Keratinocyte (primary cell): Measurements from ENCODE around the gene OR2J3.

Experiments
- CTCF ChIP-seq, 3 experiments: IDR thresholded peaks in 1 of 3; conservative IDR thresholded peaks in 1 of 3; optimal IDR thresholded peaks in 1 of 3; 2 replicates in 2 of 3; 3 replicates in 1 of 3; pipeline versions ENCODE3 to v1.5.1; 2011; ENCODE audit warnings: low read length in 3 of 3, mild to moderate bottlenecking in 3 of 3, moderate library complexity in 2 of 3, control low read depth in 1 of 3, inconsistent platforms in 1 of 3; ENCODE audit not compliant: insufficient read depth in 2 of 3; ENCODE audit errors: extremely low read depth in 1 of 3
- EZH2 ChIP-seq: IDR thresholded peaks from one replicate; pipeline ENCODE4 v1.6.1; 2012; ENCODE audit warnings: inconsistent platforms, mild to moderate bottlenecking, low read length, moderate library complexity

- TF ChIP-seq CTCF (optimal IDR thresholded peaks at IDR 0.05 in 1 of 3, IDR thresholded peaks at IDR 0.05 in 1 of 3, conservative IDR thresholded peaks at IDR 0.05 in 1 of 3; ENCODE audit: extremely low read depth in 1 of 3, insufficient read depth in 2 of 3, low read length in 3 of 3) (no peak), EZH2 (no peak)
These were observed 20.6 kb upstream of the OR2J3 start, which contains the start of gene OR2B3 for GRCh38 chr6:29087213-29087612.
